HepG2 (cell line): Measurements from ENCODE around the gene PAM16. TPM values are rescaled to one million over a fixed set of nuclear protein-coding genes. Genes with fewer than 3 reads are reported as not detected.

ENCODE experiments used
- AHR ChIP-seq: IDR thresholded peaks from 2 replicates; pipeline ENCODE4 v1.6.1; 2018; ENCODE audit warnings: missing genetic modification reagents, missing compliant biosample characterization
- ARID2 ChIP-seq: sonication (generic); formaldehyde crosslinking; IDR thresholded peaks from 2 replicates; pipeline ENCODE4 v1.8.1; 2022; ENCODE audit warnings: mild to moderate bottlenecking, missing genetic modification reagents, borderline replicate concordance
- CHD4 ChIP-seq: fragments of 200-600 bp; sonication (generic); IDR thresholded peaks from 2 replicates; pipeline ENCODE4 v1.7.0; 2017; ENCODE audit warnings: mild to moderate bottlenecking, low read length, borderline replicate concordance
- IKZF4 ChIP-seq: sonication (generic); formaldehyde crosslinking; IDR thresholded peaks from 2 replicates; pipeline ENCODE4 v1.5.1; 2020; ENCODE audit warnings: borderline replicate concordance, mild to moderate bottlenecking, low read depth, missing genetic modification reagents; ENCODE audit errors: not compliant biosample characterization
- MIXL1 ChIP-seq: IDR thresholded peaks from 2 replicates; pipeline ENCODE4 v1.6.1; 2016
- PATZ1 ChIP-seq: sonication (generic); formaldehyde crosslinking; IDR thresholded peaks from 2 replicates; pipeline ENCODE4 v1.4.0; 2020; ENCODE audit warnings: missing genetic modification reagents
- PTBP1 ChIP-seq: fragments of 200-400 bp; formaldehyde crosslinking; IDR thresholded peaks from 2 replicates; pipeline ENCODE4 v1.6.1; 2018; ENCODE audit warnings: low read length, low read depth; ENCODE audit not compliant: poor library complexity, severe bottlenecking
- TFDP1 ChIP-seq: IDR thresholded peaks from 2 replicates; pipeline ENCODE4 v1.6.1; 2016; ENCODE audit warnings: missing compliant biosample characterization, missing genetic modification reagents, borderline replicate concordance
- ZMYM4 ChIP-seq: sonication (generic); formaldehyde crosslinking; IDR thresholded peaks from 2 replicates; pipeline ENCODE4 v1.8.1; 2023; ENCODE audit warnings: mild to moderate bottlenecking, missing genetic modification reagents
- ZNF460 ChIP-seq: sonication (generic); formaldehyde crosslinking; IDR thresholded peaks from 2 replicates; pipeline ENCODE4 v1.5.1; 2020; ENCODE audit warnings: missing genetic modification reagents, mild to moderate bottlenecking, borderline replicate concordance
- ZNF572 ChIP-seq: sonication (generic); formaldehyde crosslinking; IDR thresholded peaks from 2 replicates; pipeline ENCODE4 v1.5.1; 2020; ENCODE audit warnings: mild to moderate bottlenecking, missing genetic modification reagents
- polyA plus RNA-seq, 8 experiments: library from polyadenylated mRNA; depleted of rRNA in 3 of 8; stranded (reverse) in 7 of 8; unstranded in 1 of 8; fragments of >200 nt; fragmentation: Illumina TruSeq in 4 of 8; extraction: Trizol in 4 of 8; gene quantifications; 2 replicates each; pipeline versions ENCODE4 v1.2.1 to v1.2.3, GENCODE V29; 2011 to 2016; ENCODE audit warnings: low read depth in 4 of 8, missing spikeins in 1 of 8, mixed read lengths in 1 of 8; ENCODE audit not compliant: insufficient read depth in 1 of 8
- total RNA-seq, 5 experiments: library from RNA; depleted of rRNA; stranded (reverse); fragments of >200 nt; fragmentation: Illumina TruSeq; extraction: Trizol; gene quantifications; 2 replicates each; pipeline ENCODE4 v1.2.3, GENCODE V29; 2016; ENCODE audit warnings: low read depth in 1 of 5
- TF ChIP-seq, protein P1 (sequence below): sonication (generic); formaldehyde crosslinking; IDR thresholded peaks from 2 replicates; pipeline ENCODE4 v1.9.0; 2021; ENCODE audit warnings: missing genetic modification reagents, borderline replicate concordance
- TF ChIP-seq, protein P2 (sequence below): sonication (generic); formaldehyde crosslinking; IDR thresholded peaks from 2 replicates; pipeline ENCODE4 v1.4.0; 2020; ENCODE audit warnings: mild to moderate bottlenecking, missing genetic modification reagents
- TF ChIP-seq, protein P3 (sequence below): sonication (generic); formaldehyde crosslinking; IDR thresholded peaks from 2 replicates; pipeline ENCODE4 v1.9.0; 2021; ENCODE audit warnings: missing genetic modification reagents, borderline replicate concordance

Gene PAM16
- total and polyA plus RNA-seq, 2 of the 13 experiments (the other 11 are each of a cell fraction or from before 2014, with no cell fraction given), result 51.5 to 51.8 TPM

DNA sequence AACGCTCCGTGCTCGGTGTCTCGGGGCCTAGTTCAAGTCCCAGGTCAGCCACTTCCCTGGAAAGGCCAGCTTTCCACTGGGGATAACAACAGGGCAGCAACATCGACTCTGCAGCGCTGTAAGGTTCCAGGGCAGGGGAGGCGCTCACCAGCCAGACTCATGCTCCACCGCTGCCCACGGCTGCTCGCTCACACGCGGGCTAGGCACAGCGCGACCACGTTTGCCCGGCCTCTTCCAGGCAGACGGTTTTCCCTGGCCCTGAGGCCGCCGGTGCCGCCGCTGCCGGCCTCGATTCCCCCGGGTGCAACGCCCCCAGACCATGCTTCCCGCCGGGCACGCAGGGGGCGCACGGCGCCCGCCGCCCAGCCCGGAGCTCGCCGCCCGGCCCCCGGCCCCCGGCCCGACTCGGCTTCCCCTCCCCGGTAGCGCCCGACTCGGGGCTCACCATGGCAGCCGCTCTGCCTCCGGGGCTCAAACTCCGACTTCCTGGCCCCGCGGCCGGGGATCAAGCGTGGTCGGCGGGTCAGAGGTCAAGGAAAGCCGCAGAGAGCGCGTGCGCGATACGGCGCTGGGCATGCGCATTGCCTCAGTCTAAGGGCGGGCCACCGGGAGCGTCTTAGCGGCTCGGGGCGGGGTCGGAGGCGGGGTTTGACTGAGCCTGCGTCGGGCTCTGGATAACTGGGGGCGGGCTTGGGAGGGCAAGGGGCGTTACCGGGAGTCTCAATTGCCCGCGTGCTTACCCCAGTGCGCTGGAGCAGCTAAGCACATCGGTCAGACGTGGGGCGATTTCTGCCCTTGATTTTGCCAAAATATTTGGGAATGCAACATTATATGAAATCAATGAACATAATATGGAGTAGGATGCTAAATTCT lies at the start of gene PAM16 (continued):
- TF ChIP-seq PATZ1 (CRISPR knock-in tag), result 0 out of 2 replicates have a peak, but pooled peaks have one; percentile 27
- peak; percentile 76; the same call in 1 of the 2 replicates for TF ChIP-seq ZNF572 (CRISPR knock-in tag)
- TF ChIP-seq, protein P1, sequence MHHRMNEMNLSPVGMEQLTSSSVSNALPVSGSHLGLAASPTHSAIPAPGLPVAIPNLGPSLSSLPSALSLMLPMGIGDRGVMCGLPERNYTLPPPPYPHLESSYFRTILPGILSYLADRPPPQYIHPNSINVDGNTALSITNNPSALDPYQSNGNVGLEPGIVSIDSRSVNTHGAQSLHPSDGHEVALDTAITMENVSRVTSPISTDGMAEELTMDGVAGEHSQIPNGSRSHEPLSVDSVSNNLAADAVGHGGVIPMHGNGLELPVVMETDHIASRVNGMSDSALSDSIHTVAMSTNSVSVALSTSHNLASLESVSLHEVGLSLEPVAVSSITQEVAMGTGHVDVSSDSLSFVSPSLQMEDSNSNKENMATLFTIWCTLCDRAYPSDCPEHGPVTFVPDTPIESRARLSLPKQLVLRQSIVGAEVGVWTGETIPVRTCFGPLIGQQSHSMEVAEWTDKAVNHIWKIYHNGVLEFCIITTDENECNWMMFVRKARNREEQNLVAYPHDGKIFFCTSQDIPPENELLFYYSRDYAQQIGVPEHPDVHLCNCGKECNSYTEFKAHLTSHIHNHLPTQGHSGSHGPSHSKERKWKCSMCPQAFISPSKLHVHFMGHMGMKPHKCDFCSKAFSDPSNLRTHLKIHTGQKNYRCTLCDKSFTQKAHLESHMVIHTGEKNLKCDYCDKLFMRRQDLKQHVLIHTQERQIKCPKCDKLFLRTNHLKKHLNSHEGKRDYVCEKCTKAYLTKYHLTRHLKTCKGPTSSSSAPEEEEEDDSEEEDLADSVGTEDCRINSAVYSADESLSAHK (CRISPR knock-in tag), result no peak
- 0 out of 2 replicates have a peak, but pooled peaks have one; percentile 34 for TF ChIP-seq ZNF460 (CRISPR knock-in tag)
- no peak for TF ChIP-seq IKZF4 (CRISPR knock-in tag)
- TF ChIP-seq PTBP1, result no peak
- TF ChIP-seq CHD4, result no peak
- TF ChIP-seq, protein P2, sequence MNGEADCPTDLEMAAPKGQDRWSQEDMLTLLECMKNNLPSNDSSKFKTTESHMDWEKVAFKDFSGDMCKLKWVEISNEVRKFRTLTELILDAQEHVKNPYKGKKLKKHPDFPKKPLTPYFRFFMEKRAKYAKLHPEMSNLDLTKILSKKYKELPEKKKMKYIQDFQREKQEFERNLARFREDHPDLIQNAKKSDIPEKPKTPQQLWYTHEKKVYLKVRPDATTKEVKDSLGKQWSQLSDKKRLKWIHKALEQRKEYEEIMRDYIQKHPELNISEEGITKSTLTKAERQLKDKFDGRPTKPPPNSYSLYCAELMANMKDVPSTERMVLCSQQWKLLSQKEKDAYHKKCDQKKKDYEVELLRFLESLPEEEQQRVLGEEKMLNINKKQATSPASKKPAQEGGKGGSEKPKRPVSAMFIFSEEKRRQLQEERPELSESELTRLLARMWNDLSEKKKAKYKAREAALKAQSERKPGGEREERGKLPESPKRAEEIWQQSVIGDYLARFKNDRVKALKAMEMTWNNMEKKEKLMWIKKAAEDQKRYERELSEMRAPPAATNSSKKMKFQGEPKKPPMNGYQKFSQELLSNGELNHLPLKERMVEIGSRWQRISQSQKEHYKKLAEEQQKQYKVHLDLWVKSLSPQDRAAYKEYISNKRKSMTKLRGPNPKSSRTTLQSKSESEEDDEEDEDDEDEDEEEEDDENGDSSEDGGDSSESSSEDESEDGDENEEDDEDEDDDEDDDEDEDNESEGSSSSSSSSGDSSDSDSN (CRISPR knock-in tag), result peak; percentile 65; the same call in 1 of the 2 replicates
- peak; percentile 27; the same call in 1 of the 2 replicates for TF ChIP-seq MIXL1 (CRISPR knock-in tag)
- 0 out of 2 replicates have a peak, but pooled peaks have one; percentile 15 for TF ChIP-seq ARID2 (CRISPR knock-in tag)
- TF ChIP-seq ZMYM4, result peak; percentile 48; the same call in 1 of the 2 replicates
- TF ChIP-seq AHR (CRISPR knock-in tag), result 0 out of 2 replicates have a peak, but pooled peaks have one; percentile 19
- 0 out of 2 replicates have a peak, but pooled peaks have one; percentile 67 for TF ChIP-seq TFDP1 (CRISPR knock-in tag)
- TF ChIP-seq, protein P3, sequence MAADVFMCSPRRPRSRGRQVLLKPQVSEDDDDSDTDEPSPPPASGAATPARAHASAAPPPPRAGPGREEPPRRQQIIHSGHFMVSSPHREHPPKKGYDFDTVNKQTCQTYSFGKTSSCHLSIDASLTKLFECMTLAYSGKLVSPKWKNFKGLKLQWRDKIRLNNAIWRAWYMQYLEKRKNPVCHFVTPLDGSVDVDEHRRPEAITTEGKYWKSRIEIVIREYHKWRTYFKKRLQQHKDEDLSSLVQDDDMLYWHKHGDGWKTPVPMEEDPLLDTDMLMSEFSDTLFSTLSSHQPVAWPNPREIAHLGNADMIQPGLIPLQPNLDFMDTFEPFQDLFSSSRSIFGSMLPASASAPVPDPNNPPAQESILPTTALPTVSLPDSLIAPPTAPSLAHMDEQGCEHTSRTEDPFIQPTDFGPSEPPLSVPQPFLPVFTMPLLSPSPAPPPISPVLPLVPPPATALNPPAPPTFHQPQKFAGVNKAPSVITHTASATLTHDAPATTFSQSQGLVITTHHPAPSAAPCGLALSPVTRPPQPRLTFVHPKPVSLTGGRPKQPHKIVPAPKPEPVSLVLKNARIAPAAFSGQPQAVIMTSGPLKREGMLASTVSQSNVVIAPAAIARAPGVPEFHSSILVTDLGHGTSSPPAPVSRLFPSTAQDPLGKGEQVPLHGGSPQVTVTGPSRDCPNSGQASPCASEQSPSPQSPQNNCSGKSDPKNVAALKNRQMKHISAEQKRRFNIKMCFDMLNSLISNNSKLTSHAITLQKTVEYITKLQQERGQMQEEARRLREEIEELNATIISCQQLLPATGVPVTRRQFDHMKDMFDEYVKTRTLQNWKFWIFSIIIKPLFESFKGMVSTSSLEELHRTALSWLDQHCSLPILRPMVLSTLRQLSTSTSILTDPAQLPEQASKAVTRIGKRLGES, result no peak
